Measurements from ENCODE around the gene RNASE9.
"Not testable (repeated sequence)": the region's sequence is repeated elsewhere in the genome, so short reads cannot be mapped to it uniquely, and the experiment has no call there.

The RNASE9 gene

GRCh38 chr14:20587489-20588154, 26.8 kb upstream of the RNASE9 start, which contains the start of gene RNASE11:
Gene RNASE11, minus strand, starts transcription at chr14:20588001.
- Mint-ChIP-seq H3K4me1 (ENCODE audit: low read depth) (no peaks in the 10 kb centered on the region), H3K36me3 (ENCODE audit: low read depth) (no peaks in the 10 kb centered on the region), H3K27ac (no peak within 1 kb of the TSS), H3K4me3 (no peak within 1 kb of the TSS), H3K9me3 (peaks cover 5% of the 10 kb centered on the region), H3K27me3 (no peaks in the 10 kb centered on the region)

- Mint-ChIP-seq H3K27me3 (no peaks in the 10 kb centered on the region), H3K36me3 (ENCODE audit: low read depth) (no peaks in the 10 kb centered on the region), H3K9me3 (peaks cover 5% of the 10 kb centered on the region), H3K27ac (no peak overlapping the region), H3K4me1 (ENCODE audit: low read depth) (no peaks in the 10 kb centered on the region), H3K4me3 (no peak overlapping the region)
These were observed 23.1 kb upstream of the RNASE9 start for GRCh38 chr14:20583908-20584307.

- Mint-ChIP-seq H3K36me3 (ENCODE audit: low read depth) (no peaks in the 10 kb centered on the region), H3K4me1 (ENCODE audit: low read depth) (no peaks in the 10 kb centered on the region), H3K27me3 (no peaks in the 10 kb centered on the region), H3K4me3 (no peak overlapping the region), H3K9me3 (peaks cover 5% of the 10 kb centered on the region), H3K27ac (no peak overlapping the region)
These were observed 22.3 kb upstream of the RNASE9 start for GRCh38 chr14:20583142-20583541.

DNA sequence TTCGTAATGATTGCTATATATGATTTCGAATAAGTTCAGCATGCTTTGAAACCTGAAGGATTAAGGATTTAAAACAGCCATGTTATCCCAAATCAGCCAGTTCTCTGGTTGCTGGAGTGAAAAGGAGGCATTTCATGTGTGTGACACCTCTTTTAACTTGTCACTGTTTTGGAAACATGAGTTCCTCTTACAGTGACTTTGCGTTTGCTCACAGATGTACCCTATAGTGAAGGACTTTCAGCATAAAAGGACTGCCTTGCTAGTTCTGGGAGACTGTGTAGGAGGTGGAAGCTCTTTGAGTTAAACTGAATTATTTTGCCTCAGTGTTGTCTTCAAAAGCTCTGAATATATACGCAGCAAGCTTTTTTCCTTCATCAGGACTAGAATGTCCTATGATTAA, 19.4 kb upstream of the RNASE9 start:
- no peaks in the 10 kb centered on the region for H3K36me3 Mint-ChIP-seq (ENCODE audit: low read depth)
- H3K27me3 Mint-ChIP-seq = no peaks in the 10 kb centered on the region
- H3K27ac Mint-ChIP-seq = no peak overlapping the region
- no peaks in the 10 kb centered on the region for H3K4me1 Mint-ChIP-seq (ENCODE audit: low read depth)
- H3K9me3 Mint-ChIP-seq = no peaks in the 10 kb centered on the region
- no peak overlapping the region for H3K4me3 Mint-ChIP-seq

DNA sequence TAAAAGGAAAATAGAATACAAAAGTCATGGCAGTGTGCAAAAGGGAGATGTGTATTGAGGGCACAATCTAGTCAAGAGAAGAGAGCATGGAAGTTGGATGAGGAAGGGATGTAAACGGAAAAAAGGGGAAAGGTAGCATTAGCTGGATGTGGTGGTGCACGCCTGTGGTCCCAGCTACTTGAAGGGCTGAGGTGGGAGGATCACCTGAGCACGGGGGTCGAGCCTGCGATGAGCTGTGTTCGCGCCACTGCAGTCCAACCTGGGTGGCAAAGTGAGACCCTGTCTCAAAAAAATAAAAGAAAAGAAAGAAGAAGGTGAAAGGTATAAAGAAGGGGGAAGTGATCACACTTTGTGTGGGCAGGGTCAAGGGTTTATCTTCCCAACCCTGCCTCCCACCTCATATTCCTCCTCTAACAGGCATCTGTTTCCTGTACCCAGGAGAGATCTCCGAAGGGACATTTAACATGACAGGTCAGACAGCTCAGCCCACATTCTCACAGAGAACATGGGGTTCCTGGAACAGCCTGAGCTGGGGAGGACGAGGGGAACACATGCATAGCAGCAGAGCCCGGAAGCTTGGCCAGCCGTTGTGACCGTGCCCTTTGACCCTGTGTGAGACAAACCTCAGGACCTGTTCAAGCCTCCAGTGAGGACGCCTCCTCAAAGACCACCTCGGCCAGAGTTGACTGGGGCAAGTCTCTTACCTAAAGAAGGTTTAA, 18.1 kb upstream of the RNASE9 start:
- Mint-ChIP-seq H3K4me3 (no peak overlapping the region), H3K27ac (no peak overlapping the region), H3K27me3 (no peaks in the 10 kb centered on the region), H3K9me3 (no peaks in the 10 kb centered on the region), H3K4me1 (ENCODE audit: low read depth) (no peaks in the 10 kb centered on the region), H3K36me3 (ENCODE audit: low read depth) (no peaks in the 10 kb centered on the region)

DNA sequence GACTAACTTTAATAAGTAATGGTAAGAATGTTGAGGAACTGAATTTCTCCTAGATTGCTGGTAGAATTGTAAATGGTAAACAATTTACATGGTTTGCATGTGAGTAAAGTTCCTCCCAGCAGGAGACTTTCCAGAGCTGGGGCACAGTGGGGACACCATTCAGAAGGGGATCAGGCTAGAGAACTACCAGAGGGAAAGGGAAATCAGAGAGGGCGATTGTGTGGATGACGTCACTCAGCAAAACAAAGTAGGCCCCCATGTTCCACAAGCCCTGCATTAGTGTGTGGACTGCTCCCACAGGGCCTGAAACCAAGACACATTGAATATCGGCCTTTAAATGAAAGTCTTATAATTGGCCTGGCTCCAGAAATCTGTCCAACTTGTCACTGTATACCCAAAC, 17.5 kb upstream of the RNASE9 start:
- no peak overlapping the region for H3K27ac Mint-ChIP-seq
- H3K27me3 Mint-ChIP-seq = no peaks in the 10 kb centered on the region
- no peaks in the 10 kb centered on the region for H3K9me3 Mint-ChIP-seq
- H3K4me1 Mint-ChIP-seq (ENCODE audit: low read depth) = no peaks in the 10 kb centered on the region
- H3K4me3 Mint-ChIP-seq = no peak overlapping the region
- no peaks in the 10 kb centered on the region for H3K36me3 Mint-ChIP-seq (ENCODE audit: low read depth)

- H3K27ac Mint-ChIP-seq; H3K9me3 Mint-ChIP-seq; H3K36me3 Mint-ChIP-seq (ENCODE audit: low read depth); H3K4me1 Mint-ChIP-seq (ENCODE audit: low read depth); H3K27me3 Mint-ChIP-seq; H3K4me3 Mint-ChIP-seq: not testable (repeated sequence)
These were observed 11.6 kb upstream of the RNASE9 start for GRCh38 chr14:20572382-20572990.

DNA sequence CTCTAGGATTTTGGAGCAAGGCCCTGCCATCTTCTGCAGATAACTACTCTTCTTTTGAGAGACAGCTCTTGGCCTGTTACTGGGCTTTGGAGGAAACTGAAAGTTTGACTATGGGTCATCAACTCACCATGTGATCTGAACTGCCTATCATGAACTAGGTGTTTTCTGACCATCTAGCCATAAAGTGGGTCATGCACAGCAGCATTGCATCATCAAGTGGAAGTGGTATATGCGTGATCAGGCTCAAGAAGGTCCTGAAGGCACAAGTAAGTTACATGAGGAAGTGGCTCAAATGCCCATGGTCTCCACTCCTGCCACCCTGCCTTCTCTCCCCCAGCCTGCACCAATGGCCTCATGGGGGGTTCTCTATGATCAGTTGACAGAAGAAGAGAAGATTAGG, 9.9 kb upstream of the RNASE9 start:
- H3K27ac Mint-ChIP-seq; H3K36me3 Mint-ChIP-seq (ENCODE audit: low read depth): not testable (repeated sequence)

GRCh38 chr14:20569865-20570264, 9.0 kb upstream of the RNASE9 start:
- H3K4me3 Mint-ChIP-seq; H3K27ac Mint-ChIP-seq; H3K27me3 Mint-ChIP-seq; H3K4me1 Mint-ChIP-seq (ENCODE audit: low read depth); H3K36me3 Mint-ChIP-seq (ENCODE audit: low read depth); H3K9me3 Mint-ChIP-seq: not testable (repeated sequence)

More for the DNA sequence above, 9.9 kb upstream of the RNASE9 start:
- H3K27me3 Mint-ChIP-seq; H3K4me1 Mint-ChIP-seq (ENCODE audit: low read depth); H3K9me3 Mint-ChIP-seq; H3K4me3 Mint-ChIP-seq: not testable (repeated sequence)

DNA sequence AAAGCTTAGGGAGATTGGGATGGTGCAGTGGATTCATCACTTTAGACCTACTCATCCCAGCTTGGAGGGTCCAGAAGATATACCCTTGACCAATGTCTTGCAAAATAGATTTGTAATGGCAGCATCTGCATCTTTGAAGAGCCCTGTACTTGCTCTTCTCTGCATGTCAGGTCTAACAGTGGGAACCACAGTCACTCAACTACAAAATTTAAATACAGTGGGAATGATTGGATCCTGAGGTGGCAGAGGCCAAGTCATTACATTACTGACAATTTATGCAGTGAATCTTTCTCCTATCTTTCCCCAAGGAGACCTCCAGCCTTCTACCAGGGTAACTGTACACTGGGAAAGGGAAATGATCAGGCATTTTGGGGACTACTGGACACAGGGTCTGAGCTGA, 8.2 kb upstream of the RNASE9 start:
- H3K27ac Mint-ChIP-seq = no peak overlapping the region
- H3K27me3 Mint-ChIP-seq = no peaks in the 10 kb centered on the region
- H3K9me3 Mint-ChIP-seq = peaks cover 4% of the 10 kb centered on the region
- H3K4me3 Mint-ChIP-seq = no peak overlapping the region
- H3K4me1 Mint-ChIP-seq (ENCODE audit: low read depth) = peaks cover 4% of the 10 kb centered on the region
- H3K36me3 Mint-ChIP-seq (ENCODE audit: low read depth) = no peaks in the 10 kb centered on the region

GRCh38 chr14:20568393-20568792, 7.5 kb upstream of the RNASE9 start:
- Mint-ChIP-seq H3K36me3 (ENCODE audit: low read depth) (no peaks in the 10 kb centered on the region), H3K4me1 (ENCODE audit: low read depth) (peaks cover 4% of the 10 kb centered on the region), H3K4me3 (no peak overlapping the region), H3K9me3 (peaks cover 4% of the 10 kb centered on the region), H3K27me3 (no peaks in the 10 kb centered on the region), H3K27ac (no peak overlapping the region)

- H3K36me3 Mint-ChIP-seq (ENCODE audit: low read depth); H3K27me3 Mint-ChIP-seq; H3K27ac Mint-ChIP-seq; H3K4me1 Mint-ChIP-seq (ENCODE audit: low read depth); H3K9me3 Mint-ChIP-seq; H3K4me3 Mint-ChIP-seq: not testable (repeated sequence)
These were observed 6.4 kb upstream of the RNASE9 start for GRCh38 chr14:20567199-20567598.

GRCh38 chr14:20564501-20564997, 3.7 kb upstream of the RNASE9 start:
- Mint-ChIP-seq H3K4me3 (no peak overlapping the region), H3K4me1 (ENCODE audit: low read depth) (peaks cover 4% of the 10 kb centered on the region), H3K9me3 (peaks cover 4% of the 10 kb centered on the region), H3K36me3 (ENCODE audit: low read depth) (no peaks in the 10 kb centered on the region), H3K27ac (no peak overlapping the region), H3K27me3 (no peaks in the 10 kb centered on the region)

GRCh38 chr14:20563971-20564370, 3.1 kb upstream of the RNASE9 start:
- Mint-ChIP-seq H3K4me3 (no peak overlapping the region), H3K9me3 (peaks cover 4% of the 10 kb centered on the region), H3K36me3 (ENCODE audit: low read depth) (no peaks in the 10 kb centered on the region), H3K27me3 (no peaks in the 10 kb centered on the region), H3K4me1 (ENCODE audit: low read depth) (peaks cover 4% of the 10 kb centered on the region), H3K27ac (no peak overlapping the region)

DNA sequence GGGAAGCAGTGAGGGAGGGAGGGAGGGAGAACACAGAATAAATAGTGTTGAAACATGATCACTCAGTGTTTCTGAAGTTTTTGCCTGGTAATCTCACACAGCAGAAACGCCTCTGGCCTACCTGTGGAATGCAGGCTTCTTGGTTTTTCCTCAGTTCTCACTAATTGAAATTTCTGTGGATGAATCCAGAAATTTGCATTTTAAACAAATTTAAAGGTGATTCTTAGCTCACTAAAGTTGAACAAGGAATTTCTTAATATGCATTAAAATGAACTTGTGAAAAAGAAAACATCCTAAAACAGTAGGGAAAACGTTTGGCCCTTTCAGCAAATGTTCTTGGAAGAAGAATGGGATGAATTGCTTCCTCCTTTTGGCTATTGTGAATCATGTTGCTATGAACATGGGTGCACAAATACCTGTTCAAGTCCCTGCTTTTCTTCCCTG, 1.4 kb downstream of the RNASE9 start:
- H3K27ac Mint-ChIP-seq = no peak overlapping the region
- no peaks in the 10 kb centered on the region for H3K9me3 Mint-ChIP-seq
- H3K4me3 Mint-ChIP-seq = no peak overlapping the region
- no peaks in the 10 kb centered on the region for H3K4me1 Mint-ChIP-seq (ENCODE audit: low read depth)
- peaks cover 5% of the 10 kb centered on the region for H3K27me3 Mint-ChIP-seq
- no peaks in the 10 kb centered on the region for H3K36me3 Mint-ChIP-seq (ENCODE audit: low read depth)

Measured in stimulated activated naive CD8-positive, alpha-beta T cell treated with anti-CD3 and anti-CD28 coated beads, Interleukin-15, Interleukin-2, amounts not matched to agents 100 ng/mL and 50 ng/mL, for 24 hours (primary cell).